Effector memory CD4-positive, alpha-beta T cell (primary cell): ENCODE results near the gene RBP4.

Source experiments
- DNase-seq, 3 donors: peaks; one replicate each; pipeline ENCODE4 v3.0.0-alpha.2; 2020
- H3K27ac ChIP-seq: 2 replicates; pipeline ENCODE4 v1.7.0; 2013; ENCODE audit warnings: mild to moderate bottlenecking, low read length, moderate library complexity; ENCODE audit not compliant: insufficient read depth, poor library complexity, severe bottlenecking
- H3K27me3 ChIP-seq: replicated peaks from 2 replicates; pipeline ENCODE4 v1.7.0; 2013; ENCODE audit warnings: mild to moderate bottlenecking, low read length; ENCODE audit not compliant: insufficient read depth, control insufficient read depth, poor library complexity, severe bottlenecking
- H3K36me3 ChIP-seq: 2 replicates; pipeline ENCODE4 v1.7.0; 2013; ENCODE audit warnings: mild to moderate bottlenecking, low read length, moderate library complexity; ENCODE audit not compliant: control insufficient read depth, insufficient read depth
- H3K4me1 ChIP-seq: 2 replicates; pipeline ENCODE4 v1.7.0; 2013; ENCODE audit warnings: low read length, mild to moderate bottlenecking; ENCODE audit not compliant: control insufficient read depth, insufficient read depth, poor library complexity, severe bottlenecking
- H3K4me3 ChIP-seq: 2 replicates; pipeline ENCODE4 v1.7.0; 2013; ENCODE audit warnings: low read length, low read depth, mild to moderate bottlenecking; ENCODE audit not compliant: insufficient read depth, poor library complexity, severe bottlenecking
- H3K9me3 ChIP-seq: 2 replicates; pipeline ENCODE4 v1.7.0; 2013; ENCODE audit warnings: mild to moderate bottlenecking, low read length, moderate library complexity; ENCODE audit not compliant: control insufficient read depth

The RBP4 gene

DNA sequence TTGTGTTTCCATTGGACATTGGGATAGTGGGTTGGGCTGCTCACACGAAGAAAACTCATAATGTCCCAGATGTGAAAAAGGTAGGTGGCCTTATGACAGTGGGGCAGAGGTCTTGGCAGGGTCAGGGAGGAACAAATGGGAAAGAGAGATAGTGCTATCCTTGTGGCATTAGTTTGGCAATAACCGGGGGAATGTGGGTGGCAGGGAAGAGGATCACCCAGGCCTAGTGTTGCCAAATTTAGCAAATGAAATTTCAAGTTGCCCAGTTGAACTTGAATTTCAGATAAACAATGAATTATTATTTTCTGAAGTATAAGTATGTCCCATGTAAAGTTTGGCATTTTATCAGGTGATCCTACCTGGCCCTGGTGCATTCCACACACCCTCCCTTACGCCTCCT lies 12.1 kb upstream of the RBP4 start:
- Histone ChIP-seq H3K36me3 (no peaks in the 10 kb centered on the region), H3K27me3 (no peaks in the 10 kb centered on the region), H3K27ac (no peak overlapping the region), H3K4me1 (no peaks in the 10 kb centered on the region), H3K9me3 (no peaks in the 10 kb centered on the region), H3K4me3 (no peak overlapping the region)
- DNase-seq: no peak

DNA sequence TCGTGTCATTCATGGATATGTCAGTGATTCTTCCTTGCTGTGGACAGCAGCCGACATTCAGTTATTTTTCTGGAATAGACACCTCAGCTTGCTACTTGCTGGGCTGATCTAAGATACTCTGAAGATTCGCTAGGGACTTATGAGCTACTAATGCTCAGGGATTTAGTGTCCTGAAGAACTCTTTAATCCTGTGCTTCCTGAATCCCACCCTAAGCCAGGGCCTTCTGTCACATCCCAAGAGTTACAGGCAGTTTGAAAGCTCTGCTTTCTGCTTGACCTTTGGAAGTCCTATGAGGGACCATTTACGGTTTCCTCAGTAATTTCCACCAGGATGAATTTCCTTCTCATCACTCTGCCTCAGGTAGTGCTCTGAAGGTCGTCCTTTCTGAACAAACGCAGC lies 11.3 kb upstream of the RBP4 start, which contains the start of gene PDE6C:
Gene PDE6C (plus strand): TSS at position 227 of the 400 bp plus-strand sequence. CDS start 189 bp downstream, outside the sequence.
- no peaks in the 10 kb centered on the region for H3K4me1 ChIP-seq
- no peak for DNase-seq
- no peak within 1 kb of the TSS for H3K4me3 ChIP-seq
- H3K27me3 ChIP-seq: no peaks in the 10 kb centered on the region
- H3K27ac ChIP-seq: no peak within 1 kb of the TSS
- H3K9me3 ChIP-seq: peaks cover 1% of the 10 kb centered on the region
- H3K36me3 ChIP-seq: no peaks in the 10 kb centered on the region

DNA sequence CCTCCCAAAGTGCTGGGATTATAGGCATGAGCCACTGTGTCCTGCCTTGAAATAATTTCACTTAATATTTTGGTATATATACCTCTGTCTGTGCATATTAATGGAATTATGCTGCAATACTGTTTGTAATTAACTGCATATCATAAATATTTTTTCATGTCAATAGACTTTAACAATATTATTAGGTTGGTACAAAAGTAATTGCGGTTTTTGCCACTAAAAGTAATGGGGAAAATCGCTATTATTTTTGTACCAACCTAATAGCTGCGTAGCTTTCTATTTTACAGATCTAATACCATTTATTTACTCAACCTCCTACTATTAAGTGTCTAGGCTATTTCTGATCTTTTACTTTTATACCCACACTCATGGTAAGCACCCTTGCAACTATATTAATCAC lies 7.4 kb upstream of the RBP4 start:
- H3K4me1 ChIP-seq: no peaks in the 10 kb centered on the region
- peaks cover 3% of the 10 kb centered on the region for H3K9me3 ChIP-seq
- H3K27ac ChIP-seq: no peak overlapping the region
- H3K27me3 ChIP-seq: no peaks in the 10 kb centered on the region
- H3K36me3 ChIP-seq: no peaks in the 10 kb centered on the region
- no peak overlapping the region for H3K4me3 ChIP-seq
- DNase-seq: no peak

DNA sequence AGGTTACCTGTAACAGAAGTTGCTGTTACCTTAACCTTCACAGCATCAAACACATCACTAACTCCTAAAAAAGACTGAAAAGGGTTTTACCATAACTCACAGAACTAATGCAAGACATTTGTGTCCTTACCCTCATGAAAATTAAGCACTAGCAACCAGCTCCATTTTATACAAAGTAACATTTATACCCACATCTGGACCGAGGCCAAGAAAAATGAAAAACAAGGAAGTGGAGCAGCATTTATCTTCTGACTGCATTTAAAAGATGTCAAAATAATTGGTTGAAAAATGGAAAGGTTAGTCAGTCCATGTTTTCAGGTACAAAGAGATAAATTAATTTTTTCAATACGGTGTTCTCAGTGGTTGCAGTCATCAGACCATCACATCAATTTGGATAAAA lies 3.1 kb upstream of the RBP4 start:
- Histone ChIP-seq H3K27me3 (peaks cover 4% of the 10 kb centered on the region), H3K4me1 (no peaks in the 10 kb centered on the region), H3K27ac (no peak overlapping the region), H3K9me3 (peaks cover 3% of the 10 kb centered on the region), H3K36me3 (no peaks in the 10 kb centered on the region), H3K4me3 (no peak overlapping the region)
- no peak for DNase-seq

DNA sequence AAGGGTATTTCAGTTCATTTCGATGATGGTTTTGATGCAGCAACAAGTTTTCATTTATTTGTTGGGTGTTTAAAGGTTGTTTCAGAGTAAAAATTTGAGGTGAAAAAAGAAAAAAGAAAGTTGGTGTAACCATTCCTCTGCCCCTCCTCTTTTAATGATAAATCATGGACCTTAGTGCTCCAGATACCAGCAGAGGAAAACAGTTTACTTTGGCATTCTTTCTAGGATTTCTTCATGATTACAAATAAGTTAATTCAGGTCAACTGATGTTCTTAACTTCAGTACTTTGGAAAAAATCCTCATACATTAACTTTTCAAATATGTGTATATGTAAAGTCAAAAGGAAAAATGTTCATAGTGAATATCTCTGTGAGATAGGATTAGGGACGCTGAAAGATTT lies 2.0 kb upstream of the RBP4 start:
- H3K27me3 ChIP-seq: peaks cover 4% of the 10 kb centered on the region
- H3K27ac ChIP-seq: no peak overlapping the region
- H3K4me1 ChIP-seq: no peaks in the 10 kb centered on the region
- H3K9me3 ChIP-seq: peaks cover 3% of the 10 kb centered on the region
- H3K36me3 ChIP-seq: no peaks in the 10 kb centered on the region
- no peak for DNase-seq
- no peak overlapping the region for H3K4me3 ChIP-seq

DNA sequence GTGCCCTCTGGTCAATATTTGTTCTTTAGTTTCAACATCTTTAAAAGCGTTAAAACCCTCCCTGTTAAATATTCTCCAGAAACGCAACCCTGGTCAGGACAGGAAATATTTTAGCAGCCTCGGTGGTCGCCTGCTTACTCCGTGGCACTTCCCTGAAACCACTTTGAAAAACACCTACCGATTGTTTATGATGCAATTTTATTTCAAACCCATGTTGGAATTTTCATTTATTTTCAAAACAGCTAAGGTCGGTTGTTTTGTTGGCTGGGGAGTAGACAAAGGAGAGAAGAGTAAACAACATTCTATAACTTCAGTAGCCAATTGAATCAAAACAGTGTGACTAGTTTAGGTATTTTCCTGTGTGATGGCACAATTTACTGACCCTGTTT lies 733 bp upstream of the RBP4 start:
- no peak overlapping the region for H3K4me3 ChIP-seq
- H3K36me3 ChIP-seq: no peaks in the 10 kb centered on the region
- peaks cover 4% of the 10 kb centered on the region for H3K27me3 ChIP-seq
- DNase-seq: no peak
- H3K9me3 ChIP-seq: no peaks in the 10 kb centered on the region
- H3K4me1 ChIP-seq: no peaks in the 10 kb centered on the region
- no peak overlapping the region for H3K27ac ChIP-seq

DNA sequence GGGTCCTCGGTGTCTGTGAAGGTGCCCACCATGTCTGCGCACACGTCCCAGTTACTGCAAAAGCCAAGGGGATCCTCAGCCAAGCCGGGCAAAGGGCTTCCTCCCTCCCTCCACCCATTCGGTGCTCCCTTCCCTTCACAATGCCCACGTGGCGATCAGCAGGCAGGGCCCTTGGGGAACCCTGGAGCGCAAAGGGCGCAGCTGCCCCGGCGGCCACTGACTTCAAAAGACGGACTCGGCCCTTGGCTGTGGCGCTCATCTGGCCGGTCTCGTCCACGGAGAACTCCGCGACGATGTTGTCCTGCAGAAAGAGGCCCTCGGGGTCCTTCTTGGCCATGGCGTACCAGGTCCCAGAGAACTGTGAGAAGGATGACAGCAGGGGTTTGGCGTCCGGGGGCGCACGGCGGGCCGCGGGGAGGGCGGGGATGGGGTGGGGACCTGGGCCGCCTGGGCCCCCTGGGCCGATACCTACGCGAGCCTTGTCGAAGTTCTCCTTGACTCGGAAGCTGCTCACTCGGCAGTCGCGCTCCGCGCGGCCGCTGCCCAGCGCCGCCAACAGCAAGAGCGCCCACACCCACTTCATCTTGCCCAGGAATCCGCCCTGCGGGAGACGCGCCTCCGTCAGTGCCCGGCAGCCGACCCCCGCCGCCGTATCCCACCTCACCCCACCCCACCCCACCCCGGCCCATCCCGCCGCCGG lies 439 bp downstream of the RBP4 start:
- no peaks in the 10 kb centered on the region for H3K4me1 ChIP-seq
- peaks cover 4% of the 10 kb centered on the region for H3K27me3 ChIP-seq
- H3K4me3 ChIP-seq: no peak overlapping the region
- no peaks in the 10 kb centered on the region for H3K36me3 ChIP-seq
- no peaks in the 10 kb centered on the region for H3K9me3 ChIP-seq
- DNase-seq: no peak
- H3K27ac ChIP-seq: no peak overlapping the region

DNA sequence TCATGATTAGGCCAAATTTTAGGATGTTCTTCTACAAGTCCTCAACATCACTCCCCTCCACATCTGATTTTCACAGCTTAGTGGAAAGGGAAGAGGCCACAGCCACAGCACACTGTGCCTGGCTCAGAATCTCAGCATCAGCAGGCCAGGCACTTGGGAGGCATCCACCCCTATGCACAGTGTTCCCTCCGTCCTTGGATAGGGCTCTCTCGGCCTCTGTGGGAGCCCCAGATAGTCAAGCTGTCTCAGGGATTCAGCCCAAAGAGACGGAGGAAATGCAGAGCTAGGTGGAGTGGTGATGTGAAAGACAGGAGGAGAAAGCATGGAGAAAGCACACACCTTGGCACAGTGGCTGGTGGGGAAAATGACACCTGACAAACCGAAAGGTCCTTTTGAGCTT lies 1.3 kb downstream of the RBP4 start:
- no peak overlapping the region for H3K4me3 ChIP-seq
- DNase-seq: no peak
- H3K27ac ChIP-seq: no peak overlapping the region
- peaks cover 4% of the 10 kb centered on the region for H3K27me3 ChIP-seq
- no peaks in the 10 kb centered on the region for H3K4me1 ChIP-seq
- no peaks in the 10 kb centered on the region for H3K36me3 ChIP-seq
- H3K9me3 ChIP-seq: no peaks in the 10 kb centered on the region

DNA sequence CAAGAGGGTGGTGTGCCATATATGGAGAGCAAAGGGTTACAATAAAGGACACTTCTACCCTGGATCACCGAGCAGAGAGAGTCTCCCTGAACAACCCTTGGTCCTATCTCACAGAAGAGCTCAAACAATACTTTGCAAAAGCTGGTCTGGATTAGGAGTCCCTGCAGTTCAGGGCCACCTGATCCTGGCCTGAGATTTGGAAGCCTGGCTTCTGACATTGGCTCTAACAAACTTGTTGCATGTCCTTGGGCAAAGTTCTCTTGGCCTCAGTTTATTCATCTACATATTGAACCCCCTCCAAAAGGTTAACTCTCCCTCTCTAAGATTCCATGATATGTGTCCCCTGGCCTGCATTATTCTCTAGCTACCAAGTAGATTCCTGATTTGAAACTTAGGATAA lies 1.7 kb downstream of the RBP4 start:
- no peak overlapping the region for H3K27ac ChIP-seq
- H3K4me1 ChIP-seq: no peaks in the 10 kb centered on the region
- no peak overlapping the region for H3K4me3 ChIP-seq
- peaks cover 4% of the 10 kb centered on the region for H3K27me3 ChIP-seq
- H3K36me3 ChIP-seq: no peaks in the 10 kb centered on the region
- no peak for DNase-seq
- no peaks in the 10 kb centered on the region for H3K9me3 ChIP-seq

DNA sequence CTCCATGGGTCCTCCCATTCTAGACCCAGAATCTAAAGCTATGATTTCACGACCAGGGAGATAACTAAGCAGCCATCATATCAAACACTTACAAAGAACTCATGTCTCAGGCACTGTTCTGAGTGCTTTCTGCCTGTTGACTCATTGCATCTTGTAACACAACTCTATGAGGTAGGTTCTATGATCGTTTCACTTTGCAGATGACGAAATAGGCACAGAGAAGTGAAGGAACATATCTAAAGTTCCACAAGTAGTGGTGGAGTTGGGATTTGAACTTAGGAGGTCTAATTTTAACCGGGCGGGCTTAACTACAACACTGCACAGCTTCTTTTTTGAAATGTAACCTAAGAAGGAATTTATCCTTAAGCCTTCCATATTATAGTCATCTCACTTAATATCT lies 2.9 kb downstream of the RBP4 start:
- Histone ChIP-seq H3K27me3 (peaks cover 4% of the 10 kb centered on the region), H3K4me3 (no peak overlapping the region), H3K36me3 (no peaks in the 10 kb centered on the region), H3K9me3 (no peaks in the 10 kb centered on the region), H3K27ac (no peak overlapping the region), H3K4me1 (no peaks in the 10 kb centered on the region)
- DNase-seq: no peak
